Measurements from ENCODE around the gene C16orf74.

The C16orf74 gene

GRCh38 chr16:85676466-85676865, 74.4 kb downstream of the C16orf74 start:
- no peak for DNase-seq

GRCh38 chr16:85675251-85675874, 75.5 kb downstream of the C16orf74 start:
- peak in 1 of 56 donors; percentile 32 for DNase-seq

- DNase-seq = no peak
Observed at GRCh38 chr16:85674828-85675227, 76.1 kb downstream of the C16orf74 start.

- no peak for DNase-seq
Observed at GRCh38 chr16:85674418-85674755, 76.5 kb downstream of the C16orf74 start.

GRCh38 chr16:85673529-85674417, 77.1 kb downstream of the C16orf74 start:
- peak in 1 of 56 donors; percentile 9 for DNase-seq

GRCh38 chr16:85670840-85671239, 80.1 kb downstream of the C16orf74 start:
- no peak for DNase-seq

GRCh38 chr16:85668676-85669424, 82.0 kb downstream of the C16orf74 start:
- DNase-seq = no peak

- DNase-seq = no peak
Observed at GRCh38 chr16:85667841-85668413, 83.0 kb downstream of the C16orf74 start.

GRCh38 chr16:85667261-85667660, 83.6 kb downstream of the C16orf74 start:
- DNase-seq = no peak

GRCh38 chr16:85665929-85666328, 85.0 kb downstream of the C16orf74 start:
- peak in 3 of 56 donors; percentile 23 to 35 (median 34) for DNase-seq

GRCh38 chr16:85665373-85665740, 85.5 kb downstream of the C16orf74 start:
- DNase-seq = no peak

GRCh38 chr16:85664580-85665372, 86.1 kb downstream of the C16orf74 start:
- DNase-seq = no peak

- DNase-seq = peak in 1 of 56 donors; percentile 24
Observed at GRCh38 chr16:85663891-85664321, 87.0 kb downstream of the C16orf74 start.

GRCh38 chr16:85662976-85663830, 87.7 kb downstream of the C16orf74 start:
- no peak for DNase-seq

GRCh38 chr16:85662482-85662812, 88.4 kb downstream of the C16orf74 start:
- no peak for DNase-seq

GRCh38 chr16:85661740-85662481, 89.0 kb downstream of the C16orf74 start:
- no peak for DNase-seq

- DNase-seq = no peak
Observed at GRCh38 chr16:85660843-85661739, 89.8 kb downstream of the C16orf74 start.

All from nucleus accumbens (tissue), 56 donors.